CD4-positive, CD25-positive, alpha-beta regulatory T cell (primary cell): ENCODE measurements around the gene MLLT10. TPM values are rescaled to one million over a fixed set of nuclear protein-coding genes. Genes with fewer than 3 reads are reported as not detected.

Source experiments
- ATAC-seq, 2 donors: fragments of 150-1000 bp; cut with Tn5 transposase; one replicate each; pipeline ENCODE4 v1.10.0; 2021; ENCODE audit warnings: low read depth in 2 of 2, moderate number of reproducible peaks in 2 of 2, moderate library complexity in 1 of 2
- DNase-seq, 3 donors: peaks; one replicate each; pipeline versions ENCODE4 v3.0.0 to v3.0.0-alpha.2; 2012 to 2022; ENCODE audit warnings: mixed read lengths in 1 of 3
- H3K27ac ChIP-seq: one replicate; pipeline ENCODE4 v1.7.0; 2013; ENCODE audit warnings: mild to moderate bottlenecking, low read length; ENCODE audit not compliant: insufficient read depth, poor library complexity, severe bottlenecking
- H3K27me3 ChIP-seq: one replicate; pipeline ENCODE4 v1.7.0; 2013; ENCODE audit warnings: low read length; ENCODE audit not compliant: control insufficient read depth, insufficient read depth
- H3K36me3 ChIP-seq: one replicate; pipeline ENCODE4 v1.7.0; 2013; ENCODE audit warnings: mild to moderate bottlenecking, low read length, moderate library complexity; ENCODE audit not compliant: control insufficient read depth, insufficient read depth
- H3K4me1 ChIP-seq: 2 replicates; pipeline ENCODE4 v1.7.0; 2013; ENCODE audit warnings: mild to moderate bottlenecking, low read length; ENCODE audit not compliant: insufficient read depth, control insufficient read depth, poor library complexity, severe bottlenecking
- H3K4me3 ChIP-seq: one replicate; pipeline ENCODE4 v1.7.0; 2013; ENCODE audit warnings: low read depth, mild to moderate bottlenecking, low read length, moderate library complexity
- H3K9me3 ChIP-seq, 2 experiments: 1 replicate in 1 of 2; 2 replicates in 1 of 2; pipeline ENCODE4 v1.7.0; 2013; ENCODE audit warnings: low read length in 2 of 2, mild to moderate bottlenecking in 1 of 2, moderate library complexity in 1 of 2; ENCODE audit not compliant: control insufficient read depth in 2 of 2
- H3K27ac Mint-ChIP-seq, 3 donors: one replicate each; pipeline ENCODE4 v1.8.0; 2020 to 2022; ENCODE audit warnings: mild to moderate bottlenecking in 3 of 3, mixed read lengths in 3 of 3, moderate library complexity in 2 of 3
- H3K27me3 Mint-ChIP-seq: one replicate; pipeline ENCODE4 v1.8.0; 2022; ENCODE audit warnings: mild to moderate bottlenecking, mixed read lengths
- H3K36me3 Mint-ChIP-seq: one replicate; pipeline ENCODE4 v1.8.0; 2020; ENCODE audit warnings: mixed read lengths
- H3K4me1 Mint-ChIP-seq, 4 donors: one replicate each; pipeline ENCODE4 v1.8.0; 2020 to 2022; ENCODE audit warnings: mixed read lengths in 4 of 4, mild to moderate bottlenecking in 1 of 4
- H3K4me3 Mint-ChIP-seq, 4 donors: one replicate each; pipeline ENCODE4 v1.8.0; 2020 to 2022; ENCODE audit warnings: mild to moderate bottlenecking in 4 of 4, mixed read lengths in 4 of 4, moderate library complexity in 3 of 4
- H3K9me3 Mint-ChIP-seq, 7 donors: one replicate each; pipeline ENCODE4 v1.8.0; 2020 to 2022; ENCODE audit warnings: mixed read lengths in 7 of 7, mild to moderate bottlenecking in 3 of 7, moderate library complexity in 2 of 7
- polyA plus RNA-seq, 4 donors: library from polyadenylated mRNA; unstranded; fragments of 300-500 nt; fragmentation: Illumina TruSeq; gene quantifications; one replicate each; pipeline ENCODE4 v1.2.3, GENCODE V29; 2021
- total RNA-seq: library from RNA; stranded (reverse); gene quantifications from one replicate; pipeline ENCODE4 v1.2.3, GENCODE V29; 2022

MLLT10 gene
- total and polyA plus RNA-seq, 5 donors from 2014 or later = 5.8 to 81.9 (median 8.1) TPM

GRCh38 chr10:21675157-21675796 is 141.2 kb downstream of the MLLT10 start:
- no peak overlapping the region for H3K4me3 Mint-ChIP-seq
- H3K36me3 Mint-ChIP-seq = peaks cover 10% of the 10 kb centered on the region
- Histone ChIP-seq H3K36me3 (peaks cover 12% of the 10 kb centered on the region), H3K27me3 (no peaks in the 10 kb centered on the region), H3K4me3 (no peak overlapping the region), H3K4me1 (no peaks in the 10 kb centered on the region), H3K9me3 (no peaks in the 10 kb centered on the region), H3K27ac (no peak overlapping the region)
- no peaks in the 10 kb centered on the region for H3K27me3 Mint-ChIP-seq
- DNase-seq (peak in 2 of 3 donors; percentile 30 to 45), ATAC-seq (peak in 1 of 2 donors; percentile 60)
- H3K27ac Mint-ChIP-seq = peak overlapping the region in 1 of 3 donors; percentile 27
- peaks cover 11 to 18% (median 15%) of the 10 kb centered on the region in 4 donors for H3K4me1 Mint-ChIP-seq
- no peaks in the 10 kb centered on the region for H3K9me3 Mint-ChIP-seq

DNA sequence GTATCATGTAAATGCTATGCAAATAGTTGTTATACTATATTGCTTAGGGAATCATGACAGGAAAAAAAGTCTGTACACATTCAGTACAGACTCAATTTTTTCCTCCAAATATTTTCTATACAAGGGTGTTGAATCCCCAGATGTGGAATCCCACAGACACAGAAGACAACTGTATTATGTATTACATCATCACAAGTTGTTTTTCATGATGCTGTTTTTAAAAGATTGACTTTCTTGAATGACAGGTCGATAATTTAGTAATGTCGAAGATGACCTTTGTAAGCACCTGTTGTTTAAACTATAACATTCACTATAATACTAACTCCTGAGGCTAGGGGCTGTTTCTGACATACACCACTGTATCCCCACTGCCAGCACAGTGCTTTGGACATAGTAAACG is 143.5 kb downstream of the MLLT10 start:
- no peak overlapping the region for H3K4me3 Mint-ChIP-seq
- peaks cover 22% of the 10 kb centered on the region for H3K36me3 Mint-ChIP-seq
- H3K9me3 Mint-ChIP-seq = no peaks in the 10 kb centered on the region
- no peaks in the 10 kb centered on the region for H3K27me3 Mint-ChIP-seq
- no peak overlapping the region for H3K27ac ChIP-seq
- no peaks in the 10 kb centered on the region for H3K4me1 ChIP-seq
- H3K4me1 Mint-ChIP-seq = peaks cover 12 to 15% (median 13%) of the 10 kb centered on the region in 4 donors
- no peak overlapping the region for H3K4me3 ChIP-seq
- no peaks in the 10 kb centered on the region for H3K9me3 ChIP-seq
- H3K36me3 ChIP-seq = peaks cover 15% of the 10 kb centered on the region
- H3K27ac Mint-ChIP-seq = no peak overlapping the region
- DNase-seq (no peak), ATAC-seq (no peak)
- no peaks in the 10 kb centered on the region for H3K27me3 ChIP-seq

DNA sequence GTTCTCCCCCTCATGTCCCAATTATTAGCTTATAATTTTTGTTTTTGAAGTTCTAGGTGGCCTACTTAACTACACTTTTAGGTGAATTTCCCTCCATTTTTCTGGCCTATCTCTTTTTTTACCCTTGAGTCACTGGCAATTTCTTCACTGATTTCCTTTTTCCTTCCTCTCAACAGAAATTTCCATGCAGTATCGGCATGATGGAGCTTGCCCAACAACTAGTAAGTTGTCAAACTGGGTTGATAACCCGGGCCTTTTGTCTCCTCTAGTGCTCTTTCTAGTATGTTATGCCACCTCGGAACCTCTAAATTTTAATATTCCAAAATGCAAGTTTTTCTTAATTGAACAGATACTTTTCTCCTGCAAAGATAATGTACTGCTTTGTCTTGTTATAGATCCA is 147.1 kb downstream of the MLLT10 start:
- H3K27ac Mint-ChIP-seq = no peak overlapping the region
- Histone ChIP-seq H3K36me3 (peaks cover 10% of the 10 kb centered on the region), H3K4me3 (no peak overlapping the region), H3K27me3 (no peaks in the 10 kb centered on the region), H3K4me1 (no peaks in the 10 kb centered on the region), H3K27ac (no peak overlapping the region), H3K9me3 (no peaks in the 10 kb centered on the region)
- H3K4me3 Mint-ChIP-seq = no peak overlapping the region
- DNase-seq (no peak), ATAC-seq (no peak)
- peaks cover 0 to 2% (median 0%) of the 10 kb centered on the region in 7 donors for H3K9me3 Mint-ChIP-seq
- H3K4me1 Mint-ChIP-seq = peaks cover 8 to 22% (median 12%) of the 10 kb centered on the region in 4 donors
- peaks cover 28% of the 10 kb centered on the region for H3K36me3 Mint-ChIP-seq
- H3K27me3 Mint-ChIP-seq = no peaks in the 10 kb centered on the region

DNA sequence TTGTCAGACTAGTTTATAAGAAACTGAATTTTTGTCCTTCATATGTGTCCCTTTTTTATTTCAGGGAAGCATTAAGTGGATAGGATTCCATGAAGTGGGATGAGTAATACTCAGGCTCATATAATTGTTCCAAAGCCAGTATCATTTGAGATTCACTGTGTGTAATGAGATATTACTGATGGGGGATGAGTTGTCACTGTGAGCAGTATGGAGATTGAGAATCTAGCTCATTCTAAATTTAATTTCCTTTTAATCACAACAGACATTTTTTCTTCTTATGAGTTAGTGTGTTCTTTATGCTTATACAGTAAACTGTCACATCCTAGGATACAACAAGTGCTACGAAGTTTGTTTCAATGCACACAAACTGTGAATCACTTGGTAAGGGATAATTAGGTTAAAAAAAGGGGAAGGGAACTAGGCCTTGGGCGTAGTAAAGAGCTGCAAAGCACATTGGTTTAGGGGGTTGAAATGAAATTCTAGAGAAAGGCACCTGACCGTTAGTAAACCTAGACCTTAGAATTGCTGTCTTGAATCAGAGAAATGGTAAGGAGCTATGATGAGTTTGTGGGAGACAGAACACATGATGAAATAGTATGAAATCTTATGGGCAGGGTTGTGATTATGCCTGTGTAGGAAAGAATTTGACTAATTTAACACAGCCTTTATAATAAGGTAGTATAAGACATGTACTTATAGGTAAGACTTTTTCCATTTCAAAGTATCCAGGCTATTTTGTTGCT is 153.4 kb downstream of the MLLT10 start:
- DNase-seq (no peak), ATAC-seq (no peak)
- Histone ChIP-seq H3K4me1 (no peaks in the 10 kb centered on the region), H3K27me3 (no peaks in the 10 kb centered on the region), H3K4me3 (no peak overlapping the region), H3K27ac (no peak overlapping the region), H3K9me3 (no peaks in the 10 kb centered on the region), H3K36me3 (peaks cover 18% of the 10 kb centered on the region)
- H3K27me3 Mint-ChIP-seq = no peaks in the 10 kb centered on the region
- H3K4me1 Mint-ChIP-seq = peaks cover 8 to 18% (median 12%) of the 10 kb centered on the region in 4 donors
- H3K9me3 Mint-ChIP-seq = peaks cover 0 to 2% (median 0%) of the 10 kb centered on the region in 7 donors
- H3K36me3 Mint-ChIP-seq = peaks cover 40% of the 10 kb centered on the region
- peak overlapping the region in 2 of 3 donors; percentile 12 to 67 for H3K27ac Mint-ChIP-seq
- H3K4me3 Mint-ChIP-seq = no peak overlapping the region

DNA sequence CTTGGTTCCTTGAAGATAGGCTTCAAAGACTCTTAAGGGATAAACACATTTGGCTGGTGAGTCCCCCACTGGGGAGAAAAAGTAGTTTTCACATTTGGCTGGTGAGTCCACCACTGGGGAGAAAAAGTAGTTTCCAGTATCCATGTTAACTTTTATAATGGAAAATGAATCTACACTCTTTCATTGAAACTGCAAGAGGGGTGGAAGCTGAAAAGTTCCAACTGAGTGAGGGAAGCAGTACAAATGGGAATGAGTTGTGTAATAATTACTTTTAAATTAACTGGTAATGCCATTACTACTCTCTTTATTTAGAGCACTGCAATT is 153.9 kb downstream of the MLLT10 start:
- H3K4me3 ChIP-seq = no peak overlapping the region
- no peak overlapping the region for H3K4me3 Mint-ChIP-seq
- H3K36me3 Mint-ChIP-seq = peaks cover 42% of the 10 kb centered on the region
- peaks cover 0 to 2% (median 0%) of the 10 kb centered on the region in 7 donors for H3K9me3 Mint-ChIP-seq
- DNase-seq (no peak), ATAC-seq (no peak)
- H3K4me1 Mint-ChIP-seq = peaks cover 8 to 18% (median 13%) of the 10 kb centered on the region in 4 donors
- no peak overlapping the region for H3K27ac ChIP-seq
- H3K27me3 ChIP-seq = no peaks in the 10 kb centered on the region
- no peaks in the 10 kb centered on the region for H3K4me1 ChIP-seq
- no peaks in the 10 kb centered on the region for H3K27me3 Mint-ChIP-seq
- peaks cover 22% of the 10 kb centered on the region for H3K36me3 ChIP-seq
- H3K27ac Mint-ChIP-seq = peak overlapping the region in 1 of 3 donors; percentile 67
- H3K9me3 ChIP-seq = no peaks in the 10 kb centered on the region

DNA sequence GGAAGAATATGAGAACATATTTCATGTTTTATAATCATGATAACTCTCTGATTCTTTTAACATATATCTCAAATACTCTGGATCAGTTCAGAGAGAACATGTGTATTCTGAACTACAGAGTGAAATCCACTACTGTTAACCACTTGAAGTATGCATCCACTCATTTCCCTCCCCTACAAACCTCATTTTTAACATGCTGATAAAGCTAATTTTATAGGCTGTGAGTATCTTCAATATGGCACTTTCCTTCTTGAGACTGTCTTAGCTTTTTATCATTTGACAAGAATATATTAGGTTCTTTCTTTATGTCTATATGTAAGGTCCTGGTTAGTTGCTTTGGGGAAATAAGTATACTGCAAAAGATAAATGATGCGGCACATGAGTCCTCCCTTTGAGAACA is 154.8 kb downstream of the MLLT10 start:
- Histone ChIP-seq H3K4me3 (no peak overlapping the region), H3K4me1 (no peaks in the 10 kb centered on the region), H3K27ac (no peak overlapping the region), H3K9me3 (no peaks in the 10 kb centered on the region), H3K36me3 (peaks cover 22% of the 10 kb centered on the region), H3K27me3 (no peaks in the 10 kb centered on the region)
- Mint-ChIP-seq H3K4me3 (no peak overlapping the region), H3K9me3 (peaks cover 0 to 2% (median 0%) of the 10 kb centered on the region in 7 donors), H3K4me1 (peaks cover 8 to 23% (median 17%) of the 10 kb centered on the region in 4 donors), H3K27ac (peak overlapping the region in 1 of 3 donors; percentile 67), H3K36me3 (peaks cover 48% of the 10 kb centered on the region), H3K27me3 (no peaks in the 10 kb centered on the region)
- DNase-seq = no peak
- no peak for ATAC-seq

DNA sequence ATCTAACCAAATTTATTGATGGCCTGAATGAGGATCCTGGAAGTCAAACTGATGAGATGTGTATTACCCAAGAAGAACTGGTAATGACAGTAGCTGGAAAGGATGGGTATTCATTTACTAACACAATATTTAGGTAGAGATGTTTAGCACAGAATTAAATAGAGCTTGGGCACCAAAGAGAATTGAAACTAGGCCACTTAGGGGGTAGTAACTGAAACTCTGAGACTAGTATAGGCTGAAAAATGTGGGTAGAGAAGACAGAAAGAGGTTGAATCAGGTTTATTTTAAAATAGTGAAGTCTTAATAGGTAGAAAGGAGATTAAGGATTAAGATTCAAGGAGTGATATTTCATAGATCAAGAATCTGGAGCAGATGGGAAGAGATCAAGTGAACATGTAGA is 155.8 kb downstream of the MLLT10 start:
- Histone ChIP-seq H3K4me3 (no peak overlapping the region), H3K9me3 (no peaks in the 10 kb centered on the region), H3K27ac (no peak overlapping the region), H3K36me3 (peaks cover 19% of the 10 kb centered on the region), H3K27me3 (no peaks in the 10 kb centered on the region), H3K4me1 (no peaks in the 10 kb centered on the region)
- DNase-seq = no peak
- ATAC-seq = no peak
- Mint-ChIP-seq H3K9me3 (no peaks in the 10 kb centered on the region), H3K27ac (peak overlapping the region in 2 of 3 donors; percentile 48 to 65), H3K36me3 (peaks cover 46% of the 10 kb centered on the region), H3K27me3 (no peaks in the 10 kb centered on the region), H3K4me3 (no peak overlapping the region), H3K4me1 (peaks cover 11 to 17% (median 13%) of the 10 kb centered on the region in 4 donors)
